OCI-LY1 (cell line): ENCODE measurements around the gene TRPM3.

ENCODE experiments used
- H2AFZ ChIP-seq: fragments of 200-600 bp; sonication (generic), shearing (Covaris generic); 2 replicates; pipeline ENCODE4 v1.6.0; 2014; ENCODE audit warnings: antibody characterized with exemption, mild to moderate bottlenecking, low read length
- H3F3A ChIP-seq: fragments of 200-600 bp; sonication (generic), shearing (Covaris generic); 2 replicates; pipeline ENCODE4 v1.6.0; 2014; ENCODE audit warnings: mild to moderate bottlenecking, antibody characterized with exemption, low read length, moderate library complexity; ENCODE audit not compliant: insufficient read depth
- H3K27ac ChIP-seq: fragments of 200-600 bp; sonication (generic); 2 replicates; pipeline ENCODE4 v1.5.1; 2014; ENCODE audit warnings: low read length, mixed run types, mild to moderate bottlenecking, low read depth; ENCODE audit not compliant: poor library complexity, severe bottlenecking
- H3K27me3 ChIP-seq: fragments of 200-600 bp; sonication (generic); 2 replicates; pipeline ENCODE4 v1.6.0; 2014; ENCODE audit warnings: antibody characterized with exemption, mild to moderate bottlenecking, low read length, moderate library complexity; ENCODE audit not compliant: insufficient read depth
- H3K36me3 ChIP-seq: fragments of 200-600 bp; sonication (generic); 2 replicates; pipeline ENCODE4 v1.6.1; 2014; ENCODE audit warnings: mild to moderate bottlenecking, antibody characterized with exemption, low read length, moderate library complexity, mixed read lengths; ENCODE audit not compliant: insufficient read depth
- H3K4me1 ChIP-seq: fragments of 200-600 bp; sonication (generic); 2 replicates; pipeline ENCODE4 v1.5.1; 2014; ENCODE audit warnings: mild to moderate bottlenecking, low read length, moderate library complexity; ENCODE audit not compliant: insufficient read depth, severe bottlenecking
- H3K4me2 ChIP-seq: fragments of 200-600 bp; sonication (generic), shearing (Covaris generic); 2 replicates; pipeline ENCODE4 v1.6.1; 2014; ENCODE audit warnings: low read length
- H3K4me3 ChIP-seq: fragments of 200-600 bp; sonication (generic); 2 replicates; pipeline ENCODE4 v1.5.1; 2014; ENCODE audit warnings: low read length, low read depth, mild to moderate bottlenecking, mixed read lengths; ENCODE audit not compliant: poor library complexity, severe bottlenecking
- H3K79me2 ChIP-seq: fragments of 200-600 bp; shearing (Covaris generic); 2 replicates; pipeline ENCODE4 v1.6.1; 2016; ENCODE audit warnings: mixed run types, low read length, mixed read lengths; ENCODE audit not compliant: insufficient read depth
- H3K9ac ChIP-seq: fragments of 200-600 bp; sonication (generic), shearing (Covaris generic); 2 replicates; pipeline ENCODE4 v1.6.1; 2014; ENCODE audit warnings: mild to moderate bottlenecking, low read length, mixed read lengths
- H3K9me2 ChIP-seq: fragments of 200-600 bp; sonication (generic), shearing (Covaris generic); 2 replicates; pipeline ENCODE4 v1.6.1; 2014; ENCODE audit warnings: low read depth, mild to moderate bottlenecking, low read length, mixed read lengths
- H3K9me3 ChIP-seq: fragments of 200-600 bp; shearing (Covaris generic); 2 replicates; pipeline ENCODE4 v1.6.1; 2014; ENCODE audit warnings: low read length, mixed read lengths
- H4K20me1 ChIP-seq: fragments of 200-600 bp; sonication (generic), shearing (Covaris generic); 2 replicates; pipeline ENCODE4 v1.6.0; 2016; ENCODE audit warnings: mild to moderate bottlenecking, low read length; ENCODE audit not compliant: insufficient read depth
- EZH2 ChIP-seq: fragments of 200-600 bp; sonication (generic), shearing (Covaris generic); IDR thresholded peaks from 2 replicates; pipeline ENCODE4 v1.8.0; 2017; ENCODE audit warnings: borderline replicate concordance, mixed run types, mild to moderate bottlenecking, antibody characterized with exemption, low read length, moderate library complexity, mixed read lengths
- TF ChIP-seq, protein P1 (sequence below): fragments of 200-600 bp; sonication (generic), shearing (Covaris generic); IDR thresholded peaks from 2 replicates; pipeline ENCODE4 v1.5.1; 2017; ENCODE audit warnings: mild to moderate bottlenecking, antibody characterized with exemption, low read length, moderate library complexity, mixed read lengths

Gene TRPM3

DNA sequence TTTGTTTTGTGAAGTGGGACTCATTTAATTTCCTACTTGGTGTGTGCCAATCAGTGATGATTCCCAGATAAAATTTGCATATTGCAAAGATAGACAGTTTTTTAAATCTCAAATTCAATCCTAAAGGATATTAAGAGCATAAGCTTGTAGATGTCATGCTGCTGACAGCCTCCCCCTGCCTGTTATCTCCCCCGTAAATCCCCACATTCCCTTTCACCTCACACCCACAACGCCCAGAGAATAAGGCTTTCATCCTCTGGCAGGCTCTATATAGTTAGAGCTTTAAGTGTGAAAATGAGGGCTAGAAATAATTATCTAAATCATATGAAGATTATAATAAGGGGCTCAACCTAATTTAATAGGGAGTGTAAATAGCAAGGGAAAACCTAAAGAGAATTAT, 265.0 kb downstream of the TRPM3 start:
- Histone ChIP-seq H3K4me1 (no peaks in the 10 kb centered on the region), H3K79me2 (no peaks in the 10 kb centered on the region), H3F3A (no peaks in the 10 kb centered on the region), H3K9ac (no peak overlapping the region), H3K4me3 (no peak overlapping the region), H3K9me2 (no peaks in the 10 kb centered on the region), H3K27me3 (no peaks in the 10 kb centered on the region), H3K4me2 (no peak overlapping the region), H3K36me3 (no peaks in the 10 kb centered on the region), H3K27ac (no peak overlapping the region), H3K9me3 (no peaks in the 10 kb centered on the region), H2AFZ (no peak overlapping the region), H4K20me1 (no peaks in the 10 kb centered on the region)
- TF ChIP-seq EZH2 = no peak
- TF ChIP-seq, protein P1, sequence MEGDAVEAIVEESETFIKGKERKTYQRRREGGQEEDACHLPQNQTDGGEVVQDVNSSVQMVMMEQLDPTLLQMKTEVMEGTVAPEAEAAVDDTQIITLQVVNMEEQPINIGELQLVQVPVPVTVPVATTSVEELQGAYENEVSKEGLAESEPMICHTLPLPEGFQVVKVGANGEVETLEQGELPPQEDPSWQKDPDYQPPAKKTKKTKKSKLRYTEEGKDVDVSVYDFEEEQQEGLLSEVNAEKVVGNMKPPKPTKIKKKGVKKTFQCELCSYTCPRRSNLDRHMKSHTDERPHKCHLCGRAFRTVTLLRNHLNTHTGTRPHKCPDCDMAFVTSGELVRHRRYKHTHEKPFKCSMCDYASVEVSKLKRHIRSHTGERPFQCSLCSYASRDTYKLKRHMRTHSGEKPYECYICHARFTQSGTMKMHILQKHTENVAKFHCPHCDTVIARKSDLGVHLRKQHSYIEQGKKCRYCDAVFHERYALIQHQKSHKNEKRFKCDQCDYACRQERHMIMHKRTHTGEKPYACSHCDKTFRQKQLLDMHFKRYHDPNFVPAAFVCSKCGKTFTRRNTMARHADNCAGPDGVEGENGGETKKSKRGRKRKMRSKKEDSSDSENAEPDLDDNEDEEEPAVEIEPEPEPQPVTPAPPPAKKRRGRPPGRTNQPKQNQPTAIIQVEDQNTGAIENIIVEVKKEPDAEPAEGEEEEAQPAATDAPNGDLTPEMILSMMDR = no peak

DNA sequence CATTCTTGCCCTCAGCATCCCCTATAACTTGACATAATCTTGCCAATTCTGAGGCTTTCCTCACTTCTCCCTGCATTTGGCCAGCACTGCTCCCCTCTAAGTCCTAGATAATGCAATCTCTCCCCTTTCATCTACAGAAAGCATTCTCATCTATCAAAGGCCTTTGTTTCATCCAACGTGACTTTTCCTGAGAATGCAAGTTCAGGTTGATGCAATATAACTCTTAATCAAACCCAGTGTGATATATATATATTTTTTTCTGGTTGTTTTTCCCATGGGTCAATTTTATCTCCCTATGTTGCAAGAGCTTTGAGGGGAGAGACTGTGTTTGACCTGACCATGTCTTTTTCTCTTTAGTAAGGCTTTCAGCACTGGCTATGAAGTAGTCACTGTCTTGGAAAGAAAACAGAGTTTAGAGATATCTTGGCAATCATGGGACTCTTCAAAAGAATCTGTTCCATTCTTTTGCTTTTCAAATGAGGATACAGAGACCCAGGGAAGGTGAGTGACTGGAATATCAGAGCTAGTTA, 268.6 kb downstream of the TRPM3 start:
- Histone ChIP-seq H3K9me2 (no peaks in the 10 kb centered on the region), H3K27ac (no peak overlapping the region), H3K9me3 (no peaks in the 10 kb centered on the region), H3K4me1 (no peaks in the 10 kb centered on the region), H3K4me2 (no peak overlapping the region), H3K27me3 (no peaks in the 10 kb centered on the region), H3K4me3 (no peak overlapping the region), H3K36me3 (no peaks in the 10 kb centered on the region), H4K20me1 (no peaks in the 10 kb centered on the region), H3F3A (no peaks in the 10 kb centered on the region), H3K9ac (no peak overlapping the region), H2AFZ (no peak overlapping the region), H3K79me2 (no peaks in the 10 kb centered on the region)
- TF ChIP-seq EZH2 = no peak
- TF ChIP-seq, protein P1 = no peak

DNA sequence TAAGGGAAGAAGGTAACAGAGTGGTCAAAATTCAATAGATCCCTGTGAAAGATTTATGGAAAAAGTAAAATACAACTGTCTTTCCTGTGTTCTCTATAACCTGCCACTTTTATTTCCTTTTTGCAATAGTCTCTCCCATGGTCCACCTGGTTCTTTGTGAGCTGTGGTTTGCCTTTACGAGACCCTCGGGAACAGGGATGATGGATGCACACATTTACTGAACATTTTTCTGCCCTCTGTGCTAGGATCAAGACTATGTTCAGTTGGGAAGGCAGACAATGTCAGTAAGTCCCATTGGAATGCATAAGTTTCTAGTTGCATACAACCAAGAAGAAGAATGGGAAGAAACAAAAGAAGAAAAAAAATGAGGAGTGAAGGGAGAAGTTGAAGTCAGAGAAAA, 281.2 kb downstream of the TRPM3 start:
- no peak overlapping the region for H3K27ac ChIP-seq
- H3F3A ChIP-seq = no peaks in the 10 kb centered on the region
- H3K36me3 ChIP-seq = no peaks in the 10 kb centered on the region
- H3K4me3 ChIP-seq = no peak overlapping the region
- no peaks in the 10 kb centered on the region for H3K79me2 ChIP-seq
- H2AFZ ChIP-seq = no peak overlapping the region
- TF ChIP-seq EZH2 = no peak
- TF ChIP-seq, protein P1 = no peak
- H3K9me3 ChIP-seq = no peaks in the 10 kb centered on the region
- no peaks in the 10 kb centered on the region for H4K20me1 ChIP-seq
- H3K27me3 ChIP-seq = no peaks in the 10 kb centered on the region
- no peak overlapping the region for H3K9ac ChIP-seq
- no peaks in the 10 kb centered on the region for H3K9me2 ChIP-seq
- no peak overlapping the region for H3K4me2 ChIP-seq
- H3K4me1 ChIP-seq = no peaks in the 10 kb centered on the region
